ENCODE measurements around the gene CDK2AP2. TPM values are rescaled to one million over a fixed set of nuclear protein-coding genes. Genes with fewer than 3 reads are reported as not detected.

CDK2AP2 gene
- total and polyA plus RNA-seq, 9 of the 15 experiments (the other 6 are each of a cell fraction or from before 2014, with no cell fraction given): 4.4 to 47.4 (median 21.7) TPM

GRCh38 chr11:67507864-67508485 is at the start of gene CDK2AP2 (continued):
- no peak for TF ChIP-seq CEBPB (tag; IDR thresholded peaks at IDR 0.05)
- TF ChIP-seq ZNF449 (CRISPR knock-in tag; IDR thresholded peaks at IDR 0.05): no peak
- TF ChIP-seq ZNF12 (CRISPR knock-in tag; IDR thresholded peaks at IDR 0.05): no peak
- peak; percentile 88; the same call in 1 of the 2 replicates for TF ChIP-seq KLF13 (tag; IDR thresholded peaks at IDR 0.05; ENCODE audit: borderline replicate concordance, low read depth)
- peak; percentile 68; the same call in 1 of the 2 replicates for TF ChIP-seq PHF8 (IDR thresholded peaks at IDR 0.05; ENCODE audit: borderline replicate concordance, low read length)
- no peak for TF ChIP-seq PHB2 (IDR thresholded peaks at IDR 0.05; ENCODE audit: low read depth)
- TF ChIP-seq ARID2 (IDR thresholded peaks at IDR 0.05): no peak
- peak; percentile 84; the same call in 1 of the 2 replicates for TF ChIP-seq RREB1 (CRISPR knock-in tag; IDR thresholded peaks at IDR 0.05)
- TF ChIP-seq SMARCC2 (IDR thresholded peaks at IDR 0.05; ENCODE audit: low read depth): no peak
- peak; percentile 58; the same call in 1 of the 2 replicates for TF ChIP-seq HBP1 (CRISPR knock-in tag; IDR thresholded peaks at IDR 0.05)
- TF ChIP-seq NFRKB (IDR thresholded peaks at IDR 0.05; ENCODE audit: low read depth): no peak
- peak; percentile 75; the same call in 1 of the 2 replicates for TF ChIP-seq ZNF282 (CRISPR knock-in tag; IDR thresholded peaks at IDR 0.05)
- no peak for TF ChIP-seq ID3 (CRISPR knock-in tag; IDR thresholded peaks at IDR 0.05)
- TF ChIP-seq ID3 (tag; IDR thresholded peaks at IDR 0.05): peak; percentile 60; the same call in 1 of the 2 replicates
- TF ChIP-seq SMARCB1 (IDR thresholded peaks at IDR 0.05; ENCODE audit: insufficient read length, low read depth): no peak
- TF ChIP-seq ZBTB2 (IDR thresholded peaks at IDR 0.05): no peak
- no peak for TF ChIP-seq ZBED1 (IDR thresholded peaks at IDR 0.05)
- no peak for TF ChIP-seq EZH2 (IDR thresholded peaks at IDR 0.05; ENCODE audit: borderline replicate concordance, low read depth, low read length)
